Small intestine (tissue), 7 donors: ENCODE measurements around the gene LSS. TPM values are rescaled to one million over a fixed set of nuclear protein-coding genes. Genes with fewer than 3 reads are reported as not detected.

Source experiments
- DNase-seq, 2 donors: peaks; one replicate each; pipeline versions ENCODE4 v3.0.0 to v3.0.0-alpha.2; 2013
- FAIRE-seq: peaks from 2 replicates; lab custom pipeline; 2012; peaks lifted over from hg19 to GRCh38; lab: Jason Lieb, UNC
- H3K27ac ChIP-seq, 3 donors: one replicate each; pipeline ENCODE4 v1.5.1; 2013; ENCODE audit warnings: low read length in 2 of 3, mild to moderate bottlenecking in 2 of 3, control low read depth in 1 of 3, inconsistent platforms in 1 of 3, low read depth in 1 of 3, moderate library complexity in 1 of 3
- H3K27me3 ChIP-seq, 3 donors: one replicate each; pipeline ENCODE4 v1.6.1; 2013; ENCODE audit warnings: low read length in 3 of 3, inconsistent platforms in 1 of 3; ENCODE audit not compliant: control insufficient read depth in 3 of 3, insufficient read depth in 3 of 3
- H3K36me3 ChIP-seq, 3 donors: one replicate each; pipeline ENCODE4 v1.6.1; 2013; ENCODE audit warnings: low read length in 3 of 3, inconsistent platforms in 1 of 3, low read depth in 1 of 3, mild to moderate bottlenecking in 1 of 3, moderate library complexity in 1 of 3; ENCODE audit not compliant: control insufficient read depth in 3 of 3, insufficient read depth in 2 of 3
- H3K4me1 ChIP-seq, 3 donors: one replicate each; pipeline ENCODE4 v1.6.1; 2013; ENCODE audit warnings: low read length in 2 of 3, inconsistent platforms in 1 of 3, low read depth in 1 of 3, mild to moderate bottlenecking in 1 of 3, moderate library complexity in 1 of 3; ENCODE audit not compliant: control insufficient read depth in 3 of 3, insufficient read depth in 2 of 3
- H3K4me3 ChIP-seq, 3 donors: one replicate each; pipeline ENCODE4 v1.5.1; 2013; ENCODE audit warnings: low read length in 3 of 3, control low read depth in 1 of 3, inconsistent platforms in 1 of 3, low read depth in 1 of 3, mild to moderate bottlenecking in 1 of 3, moderate library complexity in 1 of 3
- H3K9me3 ChIP-seq, 2 donors: one replicate each; pipeline ENCODE4 v1.6.1; 2013; ENCODE audit warnings: low read depth in 1 of 2, low read length in 1 of 2; ENCODE audit not compliant: control insufficient read depth in 2 of 2, insufficient read depth in 1 of 2
- whole genome bisulfite sequencing, 3 donors: extraction: QIAGEN DNeasy Blood & Tissue Kit; methylation state at CpG; one replicate each; pipeline ENCODE4 v1.1.7; 2013; 5-methylcytosine and 5-hydroxymethylcytosine counted together
- polyA plus RNA-seq, 4 donors: library from polyadenylated mRNA; stranded (reverse) in 3 of 4; unstranded in 1 of 4; fragments of 200-250 nt in 3 of 4; fragments of 120-200 nt in 1 of 4; gene quantifications; one replicate each; pipeline versions ENCODE4 v1.2.1 to v1.2.3, GENCODE V29; 2013
- donor health status: healthy with polysubstance abuse.
- donor health status: control.
- donor health status: control.
- donor health status: Bipolar disorder and iron deficiency.
- donor health status: healthy.

LSS gene
- polyA plus RNA-seq, 4 donors, result 13.2 to 42.1 (median 26.0) TPM

GRCh38 chr21:46155514-46156377 is 72.8 kb downstream of the LSS start, which contains the start of gene FTCD:
TSS of gene FTCD (minus strand) at chr21:46155579. CDS start at chr21:46155523, 56 bp downstream.
- Histone ChIP-seq H3K36me3 (no peaks in the 10 kb centered on the region), H3K27me3 (no peaks in the 10 kb centered on the region), H3K27ac (peak within 1 kb of the TSS in 1 of 3 donors; percentile 71), H3K4me1 (peaks cover 0 to 30% (median 0%) of the 10 kb centered on the region in 3 donors), H3K4me3 (peak within 1 kb of the TSS in 1 of 3 donors; percentile 42), H3K9me3 (no peaks in the 10 kb centered on the region)
- FAIRE-seq (no peak), DNase-seq (peak in 1 of 2 donors; percentile 77)
- 72 to 81% (median 80%) methylated on average over 31 to 34 of the region's 34 CpGs for WGBS, 3 donors

GRCh38 chr21:46154955-46155513 is 73.5 kb downstream of the LSS start:
- H3K27me3 ChIP-seq, result no peaks in the 10 kb centered on the region
- peaks cover 0 to 30% (median 0%) of the 10 kb centered on the region in 3 donors for H3K4me1 ChIP-seq
- 76 to 84% (median 78%) methylated on average over 15 to 16 of the region's 16 CpGs for WGBS, 3 donors
- no peak for DNase-seq
- H3K36me3 ChIP-seq, result no peaks in the 10 kb centered on the region
- no peak for FAIRE-seq
- peak overlapping the region in 1 of 3 donors; percentile 42 for H3K4me3 ChIP-seq
- peak overlapping the region in 1 of 3 donors; percentile 69 for H3K27ac ChIP-seq
- H3K9me3 ChIP-seq, result no peaks in the 10 kb centered on the region

DNA sequence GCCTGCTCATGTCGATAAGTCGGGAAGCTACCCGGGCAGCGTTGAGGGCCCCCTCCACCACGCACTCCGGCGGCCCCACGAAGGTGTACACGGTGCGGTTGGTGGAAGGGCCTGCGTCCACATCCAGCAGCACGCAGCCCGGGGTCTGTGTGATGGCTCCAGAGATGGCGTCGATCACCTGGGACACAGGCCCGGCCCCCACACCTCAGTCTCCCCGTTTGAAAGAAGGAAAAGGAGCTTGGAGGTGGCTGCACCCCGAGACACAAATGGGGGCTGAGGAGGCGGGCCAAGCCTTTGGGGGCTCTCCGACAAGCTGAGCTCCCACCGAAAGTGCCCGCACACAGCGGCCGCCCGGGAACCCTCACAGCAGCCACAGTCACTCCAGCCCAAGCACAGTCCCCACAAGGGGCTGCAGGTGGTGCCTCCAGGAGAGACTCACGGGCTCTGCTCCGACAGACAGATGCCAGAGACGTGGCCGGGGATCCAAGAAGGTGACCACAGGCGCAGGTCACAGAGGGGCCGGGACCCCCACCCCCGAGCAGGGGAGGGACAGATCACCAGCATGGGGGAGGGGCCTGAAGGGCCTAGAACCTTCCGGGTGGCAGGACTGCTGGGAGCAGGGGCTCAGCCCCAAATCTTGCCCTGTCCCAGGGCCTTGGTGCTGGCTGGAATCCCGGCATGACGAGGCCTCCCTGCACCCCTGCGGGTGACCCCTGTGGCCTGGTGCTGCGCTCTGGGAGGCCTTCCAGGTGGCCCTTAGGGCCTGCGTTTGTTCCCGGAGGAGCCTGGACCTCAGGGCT is 74.2 kb downstream of the LSS start:
- Histone ChIP-seq H3K27ac (peak overlapping the region in 1 of 3 donors; percentile 69), H3K4me1 (peaks cover 0 to 30% (median 0%) of the 10 kb centered on the region in 3 donors), H3K36me3 (peaks cover 0 to 2% (median 0%) of the 10 kb centered on the region in 3 donors), H3K27me3 (no peaks in the 10 kb centered on the region), H3K9me3 (no peaks in the 10 kb centered on the region), H3K4me3 (peak overlapping the region in 1 of 3 donors; percentile 42)
- DNase-seq (no peak), FAIRE-seq (no peak)
- WGBS, 3 donors, result 88 to 93% (median 89%) methylated on average over 36 to 39 of the region's 39 CpGs

DNA sequence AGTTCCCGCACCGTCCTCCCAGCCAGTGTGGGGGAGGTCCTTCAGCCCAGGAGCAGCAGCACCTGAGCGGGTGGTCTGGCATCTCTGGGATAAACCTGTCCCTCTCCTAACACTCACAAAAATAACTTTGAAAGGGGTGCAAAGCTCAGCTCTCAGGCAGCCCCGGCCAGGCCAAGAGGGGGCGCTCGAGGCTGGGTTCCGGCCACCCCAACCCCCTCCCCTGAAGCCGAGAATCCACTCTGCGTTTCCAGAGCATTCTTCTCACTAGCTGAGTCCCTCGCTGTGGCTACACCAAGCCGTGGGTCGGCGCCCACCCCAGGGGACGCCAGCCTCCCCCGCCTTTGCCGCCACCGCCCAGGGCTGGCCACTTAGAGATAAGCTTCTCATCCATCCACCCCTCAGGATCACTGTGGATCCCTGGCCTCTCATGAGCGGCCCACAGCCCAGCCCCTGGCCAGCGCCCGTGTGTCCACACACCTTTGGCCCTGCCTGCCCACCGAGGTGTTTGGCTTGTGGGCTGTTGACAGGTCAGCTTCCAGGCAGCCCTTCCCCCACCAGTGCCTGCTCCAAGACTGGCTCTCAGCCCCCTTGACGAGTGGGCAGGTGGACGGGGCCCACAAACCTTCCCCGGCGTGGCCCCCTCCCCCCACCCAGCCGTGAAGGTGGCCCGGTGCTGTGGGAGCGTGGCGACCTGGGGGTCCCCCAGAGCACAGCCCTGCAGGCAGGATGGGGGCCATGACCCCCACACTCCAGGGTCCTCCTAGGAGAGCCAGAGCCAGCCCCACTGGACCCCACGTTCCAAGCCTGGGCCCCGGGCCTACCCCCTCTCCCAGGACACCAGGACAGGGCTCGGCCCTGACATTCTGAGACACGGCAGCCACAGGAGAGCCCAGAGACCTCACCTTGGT is 75.1 kb downstream of the LSS start:
- 21 to 37% (median 27%) methylated on average over 27 to 33 of the region's 33 CpGs for WGBS, 3 donors
- peaks cover 0 to 2% (median 0%) of the 10 kb centered on the region in 3 donors for H3K36me3 ChIP-seq
- H3K27me3 ChIP-seq, result no peaks in the 10 kb centered on the region
- peak overlapping the region in 1 of 3 donors; percentile 42 for H3K4me3 ChIP-seq
- DNase-seq, result peak; percentile 37 to 79
- peaks cover 0 to 30% (median 0%) of the 10 kb centered on the region in 3 donors for H3K4me1 ChIP-seq
- peak overlapping the region in 1 of 3 donors; percentile 37 for H3K27ac ChIP-seq
- FAIRE-seq, result no peak
- no peaks in the 10 kb centered on the region for H3K9me3 ChIP-seq

DNA sequence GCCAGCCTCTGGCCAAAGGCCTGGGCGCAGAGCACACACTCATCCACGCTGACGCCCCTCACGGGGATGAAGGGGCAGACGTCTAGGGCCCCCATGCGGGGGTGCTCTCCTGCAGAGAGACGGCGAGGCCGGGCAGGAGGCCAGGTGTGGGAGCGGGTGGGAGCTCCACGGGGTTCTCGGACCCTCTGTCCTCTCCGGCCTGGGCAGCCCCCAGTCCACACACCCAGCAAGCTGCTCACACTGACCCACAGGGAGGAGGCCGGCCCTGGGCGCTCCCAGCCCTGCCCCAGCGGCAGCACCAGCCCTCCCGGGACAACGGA is 75.7 kb downstream of the LSS start:
- H3K4me3 ChIP-seq, result peak overlapping the region in 1 of 3 donors; percentile 42
- peaks cover 0 to 5% (median 0%) of the 10 kb centered on the region in 3 donors for H3K36me3 ChIP-seq
- no peak for FAIRE-seq
- DNase-seq, result no peak
- no peaks in the 10 kb centered on the region for H3K27me3 ChIP-seq
- H3K9me3 ChIP-seq, result no peaks in the 10 kb centered on the region
- peaks cover 0 to 30% (median 0%) of the 10 kb centered on the region in 3 donors for H3K4me1 ChIP-seq
- 14 to 33% (median 15%) methylated on average over 13 to 18 of the region's 18 CpGs for WGBS, 3 donors
- H3K27ac ChIP-seq, result no peak overlapping the region

- Histone ChIP-seq H3K9me3 (no peaks in the 10 kb centered on the region), H3K27me3 (no peaks in the 10 kb centered on the region), H3K27ac (no peak overlapping the region), H3K4me3 (peak overlapping the region in 1 of 3 donors; percentile 42), H3K36me3 (peaks cover 0 to 5% (median 0%) of the 10 kb centered on the region in 3 donors), H3K4me1 (peaks cover 0 to 31% (median 0%) of the 10 kb centered on the region in 3 donors)
- no peak for FAIRE-seq
- no peak for DNase-seq
- WGBS, 3 donors, result 81 to 87% (median 85%) methylated on average over 44 to 45 of the region's 45 CpGs
These were observed 76.3 kb downstream of the LSS start for GRCh38 chr21:46151989-46152926.
